Skin epidermis (tissue), 12 donors: ENCODE results near the gene IL18BP.

Source experiments
- H3K27ac ChIP-seq, 21 experiments: fragments of 200-600 bp; sonication (generic) in 11 of 21; one replicate each; pipeline ENCODE4 v1.5.0; 2020; ENCODE audit warnings: mild to moderate bottlenecking in 3 of 21, inconsistent platforms in 2 of 21, moderate library complexity in 2 of 21
- H3K4me3 ChIP-seq, 7 experiments: fragments of 200-600 bp; sonication (generic) in 2 of 7; one replicate each; pipeline ENCODE4 v1.5.0; 2020; ENCODE audit warnings: inconsistent platforms in 2 of 7, mild to moderate bottlenecking in 2 of 7, moderate library complexity in 1 of 7

Gene IL18BP

GRCh38 chr11:71995726-71996291 is 2.9 kb upstream of the IL18BP start:
- H3K4me3 ChIP-seq: no peak overlapping the region
- no peak overlapping the region for H3K27ac ChIP-seq

GRCh38 chr11:71996517-71996916 is 2.2 kb upstream of the IL18BP start:
- Histone ChIP-seq H3K27ac (peak overlapping the region in 1 of 21 experiments; percentile 41), H3K4me3 (no peak overlapping the region)

- no peak overlapping the region for H3K4me3 ChIP-seq
- H3K27ac ChIP-seq: peak overlapping the region in 3 of 21 experiments; percentile 41 to 85 (median 79)
These were observed 1.8 kb upstream of the IL18BP start for GRCh38 chr11:71996946-71997345.

GRCh38 chr11:71997594-71997993 is 1.1 kb upstream of the IL18BP start:
- peak overlapping the region in 10 of 21 experiments; percentile 7 to 85 (median 69) for H3K27ac ChIP-seq
- H3K4me3 ChIP-seq: no peak overlapping the region

- Histone ChIP-seq H3K27ac (peak overlapping the region in 15 of 21 experiments; percentile 7 to 85 (median 76)), H3K4me3 (no peak overlapping the region)
These were observed 648 bp upstream of the IL18BP start for GRCh38 chr11:71998061-71998460.

- peak overlapping the region in 20 of 21 experiments; percentile 3 to 85 (median 72) for H3K27ac ChIP-seq
- H3K4me3 ChIP-seq: peak overlapping the region in 5 of 7 experiments; percentile 6 to 27 (median 23)
These were observed 653 bp downstream of the IL18BP start for GRCh38 chr11:71999362-71999761.

GRCh38 chr11:71999798-72000197 is 1.1 kb downstream of the IL18BP start:
- Histone ChIP-seq H3K27ac (peak overlapping the region in 17 of 21 experiments; percentile 1 to 85 (median 76)), H3K4me3 (peak overlapping the region in 4 of 7 experiments; percentile 6 to 27 (median 24))

- H3K27ac ChIP-seq: peak overlapping the region in 14 of 21 experiments; percentile 1 to 85 (median 76)
- no peak overlapping the region for H3K4me3 ChIP-seq
These were observed 1.6 kb downstream of the IL18BP start for GRCh38 chr11:72000202-72000867.

- no peak overlapping the region for H3K4me3 ChIP-seq
- peak overlapping the region in 2 of 21 experiments; percentile 8 to 43 for H3K27ac ChIP-seq
These were observed 2.6 kb downstream of the IL18BP start for GRCh38 chr11:72001285-72001684.

- H3K4me3 ChIP-seq: no peak overlapping the region
- H3K27ac ChIP-seq: peak overlapping the region in 3 of 21 experiments; percentile 8 to 43 (median 28)
These were observed 3.3 kb downstream of the IL18BP start for GRCh38 chr11:72001834-72002591.

- H3K27ac ChIP-seq: peak overlapping the region in 2 of 21 experiments; percentile 7 to 28
- H3K4me3 ChIP-seq: no peak overlapping the region
These were observed 4.4 kb downstream of the IL18BP start for GRCh38 chr11:72002841-72003775.

- H3K27ac ChIP-seq: peak overlapping the region in 1 of 21 experiments; percentile 7
- no peak overlapping the region for H3K4me3 ChIP-seq
These were observed 5.1 kb downstream of the IL18BP start for GRCh38 chr11:72003776-72004171.

- Histone ChIP-seq H3K4me3 (no peak overlapping the region), H3K27ac (peak overlapping the region in 2 of 21 experiments; percentile 3 to 21)
These were observed 6.0 kb downstream of the IL18BP start for GRCh38 chr11:72004515-72005346.

GRCh38 chr11:72005347-72006260 is 6.9 kb downstream of the IL18BP start:
- Histone ChIP-seq H3K27ac (peak overlapping the region in 3 of 21 experiments; percentile 1 to 21 (median 3)), H3K4me3 (no peak overlapping the region)

- no peak overlapping the region for H3K4me3 ChIP-seq
- H3K27ac ChIP-seq: peak overlapping the region in 2 of 21 experiments; percentile 1 to 6
These were observed 7.8 kb downstream of the IL18BP start for GRCh38 chr11:72006309-72007088.

- Histone ChIP-seq H3K4me3 (no peak overlapping the region), H3K27ac (no peak overlapping the region)
These were observed 8.4 kb downstream of the IL18BP start for GRCh38 chr11:72007089-72007476.

- Histone ChIP-seq H3K27ac (no peak overlapping the region), H3K4me3 (no peak overlapping the region)
These were observed 8.9 kb downstream of the IL18BP start for GRCh38 chr11:72007587-72007986.
